ENCODE measurements around the gene IQGAP1. TPM values are rescaled to one million over a fixed set of nuclear protein-coding genes. Genes with fewer than 3 reads are reported as not detected.

Gene IQGAP1
- total and polyA plus RNA-seq, 2 of the 4 experiments (the other 2 are of a cell fraction): 87.5 to 207 TPM

DNA sequence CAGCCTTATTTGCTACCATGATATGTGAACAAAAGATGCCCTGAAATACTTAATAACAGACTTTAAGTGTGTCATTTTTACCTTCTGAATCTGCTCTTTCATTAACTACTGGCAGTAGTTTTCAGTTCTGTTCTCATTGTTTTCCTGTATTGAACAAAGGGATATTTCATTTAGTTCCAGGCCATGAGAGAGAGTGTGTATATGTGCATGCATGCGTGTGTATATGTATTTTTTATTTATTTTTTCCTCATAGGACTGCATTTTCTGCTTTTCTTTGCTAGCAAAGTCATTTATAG is 94.9 kb downstream of the IQGAP1 start:
- ChIA-PET POLR2A (ENCODE audit: unreplicated experiment) (interaction anchor here (0.6 kb wide), 1 partner anchor 166 kb away, joined by 4 read pairs; no protein-coding TSS in a partner anchor), CTCF (interaction anchor here (0.5 to 3.3 kb wide), 6 partner anchors 16 to 165 kb away, joined by 3 to 34 read pairs (median 4); no protein-coding TSS in a partner anchor)
- no TSS peak for BruUV-seq (replicated peaks)
- TF ChIP-seq SMC3 (IDR thresholded peaks at IDR 0.05; ENCODE audit: low read depth, low read length) (no peak), CHD1 (IDR thresholded peaks at IDR 0.05; ENCODE audit: low read depth, low read length) (no peak), POLR2A (IDR thresholded peaks at IDR 0.05; ENCODE audit: low read depth, low read length) (no peak), FOS (IDR thresholded peaks at IDR 0.05; ENCODE audit: low read depth, low read length) (no peak), CEBPB (IDR thresholded peaks at IDR 0.05; ENCODE audit: low read depth, low read length) (no peak), RFX5 (IDR thresholded peaks at IDR 0.05; ENCODE audit: low read depth, low read length) (no peak), RCOR1 (IDR thresholded peaks at IDR 0.05; ENCODE audit: insufficient replicate concordance, low read length) (no peak), RAD21 (IDR thresholded peaks at IDR 0.05; ENCODE audit: low read length) (no peak), BHLHE40 (IDR thresholded peaks at IDR 0.05; ENCODE audit: low read depth, low read length) (no peak), NFE2L2 (IDR thresholded peaks at IDR 0.05; ENCODE audit: low read depth, low read length) (no peak), MXI1 (IDR thresholded peaks at IDR 0.05; ENCODE audit: borderline replicate concordance, low read depth, low read length) (no peak), MAFK (IDR thresholded peaks at IDR 0.05; ENCODE audit: low read depth, low read length) (no peak)
- TF ChIP-seq, protein P1, sequence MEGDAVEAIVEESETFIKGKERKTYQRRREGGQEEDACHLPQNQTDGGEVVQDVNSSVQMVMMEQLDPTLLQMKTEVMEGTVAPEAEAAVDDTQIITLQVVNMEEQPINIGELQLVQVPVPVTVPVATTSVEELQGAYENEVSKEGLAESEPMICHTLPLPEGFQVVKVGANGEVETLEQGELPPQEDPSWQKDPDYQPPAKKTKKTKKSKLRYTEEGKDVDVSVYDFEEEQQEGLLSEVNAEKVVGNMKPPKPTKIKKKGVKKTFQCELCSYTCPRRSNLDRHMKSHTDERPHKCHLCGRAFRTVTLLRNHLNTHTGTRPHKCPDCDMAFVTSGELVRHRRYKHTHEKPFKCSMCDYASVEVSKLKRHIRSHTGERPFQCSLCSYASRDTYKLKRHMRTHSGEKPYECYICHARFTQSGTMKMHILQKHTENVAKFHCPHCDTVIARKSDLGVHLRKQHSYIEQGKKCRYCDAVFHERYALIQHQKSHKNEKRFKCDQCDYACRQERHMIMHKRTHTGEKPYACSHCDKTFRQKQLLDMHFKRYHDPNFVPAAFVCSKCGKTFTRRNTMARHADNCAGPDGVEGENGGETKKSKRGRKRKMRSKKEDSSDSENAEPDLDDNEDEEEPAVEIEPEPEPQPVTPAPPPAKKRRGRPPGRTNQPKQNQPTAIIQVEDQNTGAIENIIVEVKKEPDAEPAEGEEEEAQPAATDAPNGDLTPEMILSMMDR (conservative IDR thresholded peaks at IDR 0.05; ENCODE audit: low read depth, low read length): no peak
- TF ChIP-seq, protein P2, sequence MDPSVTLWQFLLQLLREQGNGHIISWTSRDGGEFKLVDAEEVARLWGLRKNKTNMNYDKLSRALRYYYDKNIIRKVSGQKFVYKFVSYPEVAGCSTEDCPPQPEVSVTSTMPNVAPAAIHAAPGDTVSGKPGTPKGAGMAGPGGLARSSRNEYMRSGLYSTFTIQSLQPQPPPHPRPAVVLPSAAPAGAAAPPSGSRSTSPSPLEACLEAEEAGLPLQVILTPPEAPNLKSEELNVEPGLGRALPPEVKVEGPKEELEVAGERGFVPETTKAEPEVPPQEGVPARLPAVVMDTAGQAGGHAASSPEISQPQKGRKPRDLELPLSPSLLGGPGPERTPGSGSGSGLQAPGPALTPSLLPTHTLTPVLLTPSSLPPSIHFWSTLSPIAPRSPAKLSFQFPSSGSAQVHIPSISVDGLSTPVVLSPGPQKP (IDR thresholded peaks at IDR 0.05; ENCODE audit: borderline replicate concordance, low read depth, low read length): no peak
- TF ChIP-seq, protein P3, sequence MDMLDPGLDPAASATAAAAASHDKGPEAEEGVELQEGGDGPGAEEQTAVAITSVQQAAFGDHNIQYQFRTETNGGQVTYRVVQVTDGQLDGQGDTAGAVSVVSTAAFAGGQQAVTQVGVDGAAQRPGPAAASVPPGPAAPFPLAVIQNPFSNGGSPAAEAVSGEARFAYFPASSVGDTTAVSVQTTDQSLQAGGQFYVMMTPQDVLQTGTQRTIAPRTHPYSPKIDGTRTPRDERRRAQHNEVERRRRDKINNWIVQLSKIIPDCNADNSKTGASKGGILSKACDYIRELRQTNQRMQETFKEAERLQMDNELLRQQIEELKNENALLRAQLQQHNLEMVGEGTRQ (IDR thresholded peaks at IDR 0.05; ENCODE audit: low read depth, low read length): no peak
- WGBS, 2 experiments (ENCODE audit: extremely low coverage in 2 of 2, insufficient read length in 1 of 2): no CpG with 5 or more reads among the region's 1 CpG
- no peaks in the 10 kb centered on the region for H3K9me3 ChIP-seq (ENCODE audit: control insufficient read depth, insufficient read depth, low read length)
- ATAC-seq (ENCODE audit: low read depth): no peak
- in situ Hi-C loops (cut with MboI; ENCODE audit: low sequenced_read_pairs): no loop called here
- no peak overlapping the region for H2AK9ac ChIP-seq (replicated peaks; ENCODE audit: low read depth, low read length, poor library complexity)
- H3K4me3 ChIP-seq (ENCODE audit: insufficient read depth, low read depth, low read length): no peak overlapping the region
- DNase-seq: no peak
- H2AK5ac ChIP-seq (ENCODE audit: low read depth, low read length): no peak overlapping the region
- H3K9me1 ChIP-seq (ENCODE audit: insufficient read depth, low read length): peaks cover 3% of the 10 kb centered on the region; the same call in 1 of the 2 replicates
- no peak overlapping the region for H2AFZ ChIP-seq (replicated peaks; ENCODE audit: low read length, poor library complexity)
- no peak overlapping the region for H3K23ac ChIP-seq (ENCODE audit: low read depth, low read length)
- intact Hi-C loops (cut with micrococcal nuclease): loop anchor here (5.0 kb wide), 1 partner anchor 46 kb away; no protein-coding TSS in a partner anchor
- H3K56ac ChIP-seq (ENCODE audit: extremely low read depth, insufficient read depth, low read length): no peak overlapping the region
- no peak overlapping the region for H3K4ac ChIP-seq (ENCODE audit: low read depth, low read length)
- no peak overlapping the region for H3K27ac ChIP-seq (ENCODE audit: insufficient read depth, low read length)
- H4K5ac ChIP-seq (ENCODE audit: low read depth, low read length): no peak overlapping the region
- H3K14ac ChIP-seq (replicated peaks; ENCODE audit: low read depth, low read length): no peak overlapping the region
- H3K79me1 ChIP-seq (ENCODE audit: low read depth in 1 of 2, low read length in 2 of 2): peaks cover 17 to 50% of the 10 kb centered on the region in 2 experiments
- H3K27me3 ChIP-seq (ENCODE audit: control insufficient read depth, insufficient read depth, low read length): no peaks in the 10 kb centered on the region
- no peaks in the 10 kb centered on the region for H4K20me1 ChIP-seq (ENCODE audit: insufficient read depth, low read length)
- no peak overlapping the region for H2BK120ac ChIP-seq (ENCODE audit: low read depth, low read length)
- H2BK20ac ChIP-seq (ENCODE audit: low read depth, low read length): no peak overlapping the region
- no peaks in the 10 kb centered on the region for H3K4me1 ChIP-seq (ENCODE audit: control insufficient read depth, insufficient read depth, low read length)
- no peak overlapping the region for H2BK15ac ChIP-seq (ENCODE audit: low read depth, low read length)
- peaks cover 49% of the 10 kb centered on the region for H3K36me3 ChIP-seq (ENCODE audit: control insufficient read depth, insufficient read depth, low read length)
- dilution Hi-C loops (cut with HindIII; ENCODE audit: low sequenced_read_pairs, unreplicated experiment): no loop called here
- no peak overlapping the region for H4K8ac ChIP-seq (ENCODE audit: low read depth in 2 of 2, low read length in 2 of 2)
- no peak overlapping the region for H4K91ac ChIP-seq (ENCODE audit: insufficient read depth, low read depth, low read length)
- H2BK5ac ChIP-seq (ENCODE audit: low read depth, low read length, poor library complexity, severe bottlenecking): no peak overlapping the region
- no peak overlapping the region for H3K9ac ChIP-seq (ENCODE audit: low read depth, low read length)
- H3K4me2 ChIP-seq (ENCODE audit: low read depth, low read length): no peak overlapping the region
- H3K18ac ChIP-seq (ENCODE audit: low read depth, low read length): no peak overlapping the region
